Panc1 (cell line): ENCODE results near the gene SIVA1.

Experiments used
- POLR2AphosphoS5 ChIP-seq: IDR thresholded peaks from 2 replicates; pipeline ENCODE4 v1.6.1; 2012; ENCODE audit warnings: mild to moderate bottlenecking, low read depth, low read length, moderate library complexity
- TF ChIP-seq, protein P1 (sequence below): fragments of 450-650 bp; IDR thresholded peaks from 2 replicates; pipeline ENCODE4 v1.5.1; 2017; ENCODE audit warnings: mild to moderate bottlenecking

DNA sequence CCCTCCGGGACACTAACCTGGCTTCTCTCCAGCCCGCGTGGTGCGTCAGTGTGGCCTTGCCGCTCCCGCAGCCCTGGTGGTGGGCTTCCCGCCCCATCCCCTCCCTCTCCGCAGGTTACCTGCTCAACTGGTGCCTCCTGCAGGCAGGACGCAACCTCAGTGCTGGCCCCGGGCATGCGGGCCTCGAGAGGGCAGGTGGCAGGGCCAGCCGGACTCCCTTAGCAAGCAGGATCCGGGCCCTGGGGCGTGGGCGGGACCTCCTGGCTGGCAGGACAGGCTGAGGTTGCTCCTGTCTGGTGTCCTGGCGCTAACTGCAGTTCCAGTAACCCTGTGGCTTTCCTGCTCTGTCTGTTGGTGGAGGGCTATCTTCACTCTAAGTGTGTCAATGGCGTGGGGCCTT lies 37.5 kb upstream of the SIVA1 start:
- TF ChIP-seq, protein P1, sequence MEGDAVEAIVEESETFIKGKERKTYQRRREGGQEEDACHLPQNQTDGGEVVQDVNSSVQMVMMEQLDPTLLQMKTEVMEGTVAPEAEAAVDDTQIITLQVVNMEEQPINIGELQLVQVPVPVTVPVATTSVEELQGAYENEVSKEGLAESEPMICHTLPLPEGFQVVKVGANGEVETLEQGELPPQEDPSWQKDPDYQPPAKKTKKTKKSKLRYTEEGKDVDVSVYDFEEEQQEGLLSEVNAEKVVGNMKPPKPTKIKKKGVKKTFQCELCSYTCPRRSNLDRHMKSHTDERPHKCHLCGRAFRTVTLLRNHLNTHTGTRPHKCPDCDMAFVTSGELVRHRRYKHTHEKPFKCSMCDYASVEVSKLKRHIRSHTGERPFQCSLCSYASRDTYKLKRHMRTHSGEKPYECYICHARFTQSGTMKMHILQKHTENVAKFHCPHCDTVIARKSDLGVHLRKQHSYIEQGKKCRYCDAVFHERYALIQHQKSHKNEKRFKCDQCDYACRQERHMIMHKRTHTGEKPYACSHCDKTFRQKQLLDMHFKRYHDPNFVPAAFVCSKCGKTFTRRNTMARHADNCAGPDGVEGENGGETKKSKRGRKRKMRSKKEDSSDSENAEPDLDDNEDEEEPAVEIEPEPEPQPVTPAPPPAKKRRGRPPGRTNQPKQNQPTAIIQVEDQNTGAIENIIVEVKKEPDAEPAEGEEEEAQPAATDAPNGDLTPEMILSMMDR: no peak
- TF ChIP-seq POLR2AphosphoS5: no peak
